ENCODE measurements around the gene GPX1.

The GPX1 gene

GRCh38 chr3:49378249-49378895 lies 20.2 kb upstream of the GPX1 start:
- no peak overlapping the region for H3K4me3 ChIP-seq (ENCODE audit: low read depth, low read length)
- TF ChIP-seq CTCF (IDR thresholded peaks at IDR 0.05; ENCODE audit: control insufficient read depth, extremely low read depth, insufficient read depth): no peak
- no peak for DNase-seq (ENCODE audit: low read depth)

DNA sequence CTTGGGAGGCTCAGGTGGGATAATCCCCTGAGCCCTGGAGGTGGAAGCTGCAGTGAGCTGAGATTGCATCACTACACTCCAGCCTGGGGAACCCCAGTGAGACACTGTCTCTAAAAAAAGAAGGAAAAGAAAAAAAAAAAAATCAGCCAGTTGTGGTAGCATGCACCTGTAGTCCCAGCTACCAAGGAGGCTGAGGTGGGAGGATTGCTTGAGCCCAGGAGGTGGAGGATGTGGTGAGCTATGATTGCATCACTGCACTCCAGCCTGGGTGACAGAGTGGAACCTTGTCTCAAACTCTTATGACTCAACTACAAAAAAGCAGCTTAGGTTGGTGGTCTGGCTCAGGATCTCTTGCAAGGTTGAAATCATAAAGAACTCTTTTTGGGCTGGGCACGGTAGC lies 19.3 kb upstream of the GPX1 start:
- H3K4me3 ChIP-seq (ENCODE audit: low read depth, low read length): no peak overlapping the region
- TF ChIP-seq CTCF (IDR thresholded peaks at IDR 0.05; ENCODE audit: control insufficient read depth, extremely low read depth, insufficient read depth): no peak
- DNase-seq (ENCODE audit: low read depth): no peak

DNA sequence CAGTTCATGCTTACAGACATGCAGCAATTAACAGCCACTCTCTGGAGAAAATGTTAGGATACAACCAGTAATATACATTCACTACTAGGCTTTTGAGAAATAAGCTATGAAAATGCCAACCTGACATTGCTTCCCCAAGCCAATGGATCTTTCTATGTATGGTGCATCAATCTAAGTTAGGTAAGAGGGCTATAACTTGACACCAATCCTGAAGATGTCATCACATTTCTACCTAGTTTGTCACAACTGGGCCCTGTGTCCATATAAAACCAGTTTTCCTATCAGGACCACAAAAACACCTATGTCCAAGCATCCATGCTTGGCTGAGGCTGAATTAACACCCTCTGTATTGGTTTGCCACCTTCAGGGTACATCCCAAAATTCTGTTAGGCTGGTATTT lies 13.8 kb upstream of the GPX1 start:
- no peak overlapping the region for H3K4me3 ChIP-seq (ENCODE audit: low read depth, low read length)
- DNase-seq (ENCODE audit: low read depth): no peak
- TF ChIP-seq CTCF (IDR thresholded peaks at IDR 0.05; ENCODE audit: control insufficient read depth, extremely low read depth, insufficient read depth): no peak

DNA sequence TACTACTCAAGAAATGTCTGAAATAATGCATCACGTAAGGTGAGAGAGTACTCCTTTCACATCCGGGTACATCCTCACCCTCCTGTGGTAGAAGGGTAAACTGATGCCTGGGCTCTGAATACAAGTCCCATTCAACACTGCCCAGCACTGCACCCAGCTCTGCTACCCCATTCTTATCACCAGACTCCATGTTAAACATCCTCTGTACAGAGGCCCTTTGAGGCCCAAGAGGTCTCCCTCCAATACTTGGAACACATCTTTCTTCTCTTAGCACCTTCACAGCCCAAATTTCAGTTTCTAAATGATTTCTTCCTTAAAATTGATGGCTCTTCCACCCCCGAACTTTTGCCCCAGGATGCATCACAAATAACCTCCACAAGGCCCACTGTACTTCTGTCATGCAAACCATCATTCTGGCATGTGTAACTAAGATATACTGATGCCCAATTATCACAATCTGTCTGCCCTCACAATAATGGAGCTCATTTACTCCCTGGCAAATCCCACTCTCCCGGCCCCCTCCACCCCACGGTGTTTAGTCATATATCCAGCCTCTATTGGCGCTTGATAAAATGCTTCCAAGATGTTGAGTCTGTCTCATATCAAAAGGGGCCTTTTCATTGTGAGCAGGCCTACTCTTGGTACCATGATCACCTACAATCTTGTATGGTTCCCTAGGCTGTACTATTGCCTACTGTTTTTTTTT lies 12.6 kb upstream of the GPX1 start:
- no peak overlapping the region for H3K4me3 ChIP-seq (ENCODE audit: low read depth, low read length)
- TF ChIP-seq CTCF (IDR thresholded peaks at IDR 0.05; ENCODE audit: control insufficient read depth, extremely low read depth, insufficient read depth): no peak
- no peak for DNase-seq (ENCODE audit: low read depth)

DNA sequence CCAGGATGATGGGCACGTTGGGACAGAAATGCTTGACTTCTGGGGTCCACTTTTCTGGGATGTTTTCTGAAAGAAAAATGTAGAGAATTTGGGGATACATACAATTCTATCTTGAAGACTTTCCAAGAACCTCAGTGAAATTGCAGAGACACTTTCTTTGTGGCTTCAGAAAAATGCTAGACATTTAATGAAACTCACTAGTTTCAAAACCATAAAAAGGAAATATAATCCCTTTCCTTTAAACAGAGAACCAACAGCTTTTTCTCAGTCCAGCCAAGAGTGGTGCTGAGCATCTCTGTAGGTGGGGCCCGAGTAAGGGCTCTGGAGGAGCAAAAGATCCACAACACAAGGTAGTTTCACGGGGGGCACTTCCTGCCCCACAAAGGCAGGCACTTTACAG lies 4.4 kb upstream of the GPX1 start:
- DNase-seq (ENCODE audit: low read depth): no peak
- TF ChIP-seq CTCF (IDR thresholded peaks at IDR 0.05; ENCODE audit: control insufficient read depth, extremely low read depth, insufficient read depth): no peak

GRCh38 chr3:49359623-49360022 lies 1.5 kb upstream of the GPX1 start:
- DNase-seq (ENCODE audit: low read depth): no peak
- peak overlapping the region; percentile 87 for H3K4me3 ChIP-seq (ENCODE audit: low read depth, low read length)

More for the DNA sequence above, 4.4 kb upstream of the GPX1 start:
- H3K4me3 ChIP-seq (ENCODE audit: low read depth, low read length): no peak overlapping the region

More at GRCh38 chr3:49359623-49360022, 1.5 kb upstream of the GPX1 start:
- no peak for TF ChIP-seq CTCF (IDR thresholded peaks at IDR 0.05; ENCODE audit: control insufficient read depth, extremely low read depth, insufficient read depth)

All from LNCaP clone FGC (cell line).